H1 (cell line): ENCODE data around the gene NAXE. TPM values are rescaled to one million over a fixed set of nuclear protein-coding genes. Genes with fewer than 3 reads are reported as not detected.

Source experiments
- ASH2L ChIP-seq: fragments of 200-600, 300-600 bp; sonication (generic); IDR thresholded peaks from one replicate; pipeline ENCODE4 v1.7.1; 2017; ENCODE audit warnings: low read length
- CBX8 ChIP-seq: fragments of 300-800, 300-1000 bp; sonication (generic); IDR thresholded peaks from 2 replicates; pipeline ENCODE4 v1.7.1; 2016; ENCODE audit warnings: low read depth, low read length, borderline replicate concordance
- JUN ChIP-seq: IDR thresholded peaks from 2 replicates; pipeline ENCODE4 v1.6.1; 2011; ENCODE audit warnings: low read depth, mild to moderate bottlenecking, improper control_type of control experiment, low read length
- POU5F1 ChIP-seq: IDR thresholded peaks from 2 replicates; pipeline ENCODE4 v1.6.1; 2011; ENCODE audit warnings: low read depth, mild to moderate bottlenecking, low read length, moderate library complexity
- YY1 ChIP-seq: IDR thresholded peaks from 2 replicates; pipeline ENCODE4 v1.6.1; 2011; ENCODE audit warnings: low read depth, mild to moderate bottlenecking, low read length
- polyA plus RNA-seq, 7 experiments: library from polyadenylated mRNA; depleted of rRNA in 3 of 7; stranded (reverse) in 5 of 7; unstranded in 2 of 7; fragments of >200 nt in 5 of 7; fragments of 200-250 nt in 2 of 7; gene quantifications; 1 replicate in 5 of 7; 2 replicates in 1 of 7; 4 replicates in 1 of 7; pipeline versions ENCODE4 v1.2.1 to v1.2.3, GENCODE V29; 2011 to 2013; ENCODE audit warnings: missing spikeins in 2 of 7, mixed read lengths in 2 of 7
- total RNA-seq: library from RNA; stranded (reverse); fragmentation: NEBNext Ultra II Directional; extraction: Animal tissue kit (Norgen Biotek cat#: 25700); gene quantifications from 2 replicates; pipeline ENCODE4 v1.2.1, GENCODE V29; 2021

The NAXE gene
- total and polyA plus RNA-seq, 2 of the 8 experiments (the other 6 are each of a cell fraction or from before 2014, with no cell fraction given) = 73.1 to 74.3 TPM

GRCh38 chr1:156571261-156571852 lies 20.2 kb upstream of the NAXE start (continued):
- TF ChIP-seq JUN (no peak), YY1 (no peak), POU5F1 (no peak), ASH2L (no peak), CBX8 (no peak)
- TF ChIP-seq, all 59 proteins: peak for 0
